NCI-H2196 treated with DMSO at 0.1 percent for 48 hours (cell line): ENCODE results near the gene TMEM95.
A peak's percentile ranks its signal among the peaks of the same experiment; 100 is the strongest.

Experiments
- DNase-seq: peaks from one replicate; lab custom pipeline; 2025; ENCODE audit not compliant: unreplicated experiment; lab: John Stamatoyannopoulos, UW

TMEM95 gene

DNA sequence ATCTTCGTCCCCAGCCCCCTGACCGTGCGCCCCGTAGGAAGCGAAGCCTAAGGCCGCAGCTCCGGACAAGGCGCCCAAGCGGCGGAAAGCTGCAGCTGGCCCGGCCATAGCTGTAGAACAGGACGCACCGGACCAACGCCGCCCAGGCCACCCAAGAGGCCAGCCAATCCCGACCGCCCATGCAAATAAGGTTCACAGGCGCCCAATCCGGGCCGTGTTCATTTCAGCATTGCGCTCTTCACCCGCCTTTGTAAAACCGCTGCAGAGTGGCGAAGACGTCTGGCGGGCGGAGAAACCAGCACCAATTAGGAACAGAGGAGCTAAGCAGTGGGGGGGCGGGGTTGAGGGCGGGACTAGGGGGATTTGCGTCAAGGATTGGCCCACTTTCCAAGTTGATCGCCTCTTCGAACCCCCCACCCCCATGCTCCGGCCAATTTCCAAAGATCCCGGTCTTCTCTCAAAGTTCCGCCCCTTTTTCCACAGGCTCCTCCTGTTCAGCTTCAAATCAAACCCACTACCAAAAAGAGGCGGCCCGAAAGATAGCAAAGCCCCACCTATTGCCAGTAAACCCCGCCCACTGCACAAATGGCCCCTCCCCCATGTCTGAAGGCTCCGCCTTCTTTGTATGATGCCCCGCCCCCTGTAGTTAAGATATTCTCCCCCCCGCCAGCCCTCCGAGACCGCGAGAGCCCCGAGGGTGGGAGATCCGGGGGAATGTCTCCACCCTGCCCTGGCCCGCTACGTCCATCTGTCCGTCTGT is 49.2 kb downstream of the TMEM95 start, which contains the start of gene TMEM256:
Gene TMEM256 (minus strand): TSS at position 121 of the 760 bp plus-strand sequence. CDS start 13 bp downstream, at position 108.
- peak; percentile 94 for DNase-seq

DNA sequence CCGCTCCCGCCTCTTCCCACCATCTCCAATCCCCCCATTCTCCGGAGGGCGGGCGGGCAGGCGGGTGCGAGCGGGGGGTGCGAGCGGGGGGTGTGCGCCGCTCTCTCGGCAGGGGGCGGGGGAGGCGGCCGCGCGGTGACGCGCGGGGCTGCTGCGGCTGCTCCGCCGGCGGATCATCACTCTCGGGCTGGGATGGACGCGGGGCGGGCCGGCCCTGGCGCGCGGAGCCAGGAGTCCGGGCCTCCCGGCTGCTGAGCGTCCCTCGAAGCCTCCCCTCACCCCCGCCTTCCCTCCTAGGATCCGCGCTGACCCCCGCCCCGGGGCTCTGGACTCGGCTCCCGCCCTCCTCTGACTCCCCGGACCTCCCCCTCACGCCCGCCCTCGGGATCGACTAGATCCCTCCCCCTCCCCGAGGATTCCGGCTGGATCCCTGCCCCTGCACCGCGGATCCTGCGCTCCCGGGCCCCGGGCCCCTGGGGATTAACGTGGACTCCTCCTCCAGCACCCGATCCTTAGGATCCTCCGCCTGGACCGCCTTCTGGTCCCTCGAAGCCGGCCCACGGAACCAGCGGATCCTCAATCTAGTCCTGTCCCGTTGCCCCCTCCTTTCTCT is 49.9 kb downstream of the TMEM95 start:
- DNase-seq, result no peak

DNA sequence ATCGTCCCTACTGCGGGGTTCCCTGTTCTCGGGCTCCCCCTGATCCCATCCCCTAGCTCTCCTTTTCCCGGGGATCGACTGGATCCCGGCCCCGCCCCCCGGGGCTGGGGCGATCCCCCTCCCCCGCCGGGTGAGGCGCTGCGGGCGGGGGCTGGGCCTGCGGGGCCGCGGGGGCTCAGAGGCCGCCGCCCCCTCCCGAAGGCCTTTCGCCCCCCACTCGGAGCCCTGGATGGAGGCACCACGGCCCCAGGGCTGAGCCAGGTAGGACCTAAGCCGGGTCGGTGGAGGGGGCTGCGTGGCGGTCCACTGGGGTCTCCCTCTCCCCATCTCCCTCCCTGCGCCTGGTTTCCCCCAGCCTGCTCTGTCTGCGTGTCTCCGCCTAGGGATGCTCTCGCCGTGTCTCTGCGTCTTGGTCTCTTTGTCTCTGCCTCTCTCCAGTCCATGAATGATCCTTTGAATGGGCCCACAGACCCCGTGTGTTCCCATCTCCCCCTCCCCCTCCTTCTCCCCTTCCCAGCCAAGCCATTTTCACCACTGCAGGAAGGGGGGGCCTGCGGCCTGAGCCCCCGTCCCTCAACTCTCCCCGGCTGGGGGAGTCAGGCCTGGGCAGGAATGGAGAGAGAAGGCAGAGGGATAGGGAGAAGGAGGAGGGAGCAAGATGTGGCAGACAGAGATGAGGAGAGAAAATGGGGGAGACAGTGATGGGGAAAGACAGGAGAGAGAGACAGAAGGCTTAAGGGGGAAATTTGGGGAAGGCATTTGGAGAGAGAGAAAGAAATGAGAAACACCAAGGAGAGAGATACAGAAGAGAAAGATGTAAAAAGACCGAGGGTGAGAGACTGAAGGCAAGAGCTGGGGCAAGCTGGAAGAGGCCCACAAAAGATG is 50.6 kb downstream of the TMEM95 start:
- no peak for DNase-seq

DNA sequence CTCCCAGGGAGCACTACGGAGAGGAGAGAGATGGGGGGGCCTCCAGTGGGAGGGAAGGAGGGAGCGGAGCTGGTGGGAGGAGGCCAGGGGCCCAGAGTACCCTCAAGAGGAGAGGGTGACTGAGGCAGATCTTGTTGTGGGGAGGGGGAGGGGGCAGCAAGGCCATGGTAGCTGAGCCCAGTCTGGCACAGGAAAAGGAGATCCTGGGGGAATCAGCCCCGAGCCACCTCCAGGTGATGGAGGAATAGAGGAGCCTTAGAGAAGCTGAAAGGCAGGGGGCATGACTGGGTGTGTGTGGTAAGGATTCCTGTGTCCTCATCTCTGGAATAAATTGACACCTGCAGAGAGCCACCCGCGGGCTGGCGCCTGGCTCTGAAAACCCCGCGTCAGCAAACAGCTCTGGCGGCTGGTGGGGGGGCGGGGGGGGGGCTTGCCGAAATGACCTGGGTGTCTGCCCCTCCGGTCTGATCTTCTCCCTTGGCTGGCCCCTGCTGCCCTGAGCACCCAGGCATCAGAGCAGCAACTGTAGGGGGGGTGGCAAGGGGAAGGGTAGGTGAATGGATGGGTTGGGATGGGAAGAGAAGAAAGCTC is 51.4 kb downstream of the TMEM95 start:
- DNase-seq, result no peak
